ENCODE measurements around the gene C7orf57.
A peak's percentile ranks its signal among the peaks of the same experiment; 100 is the strongest.
"Not testable (repeated sequence)": the region's sequence is repeated elsewhere in the genome, so short reads cannot be mapped to it uniquely, and the experiment has no call there.

Gene C7orf57

GRCh38 chr7:48035301-48035966 is at the start of gene C7orf57:
Gene C7orf57 (plus strand): TSS chr7:48035543. CDS start chr7:48036309, 766 bp downstream.
- DNase-seq (ENCODE audit: low read depth, low spot score): peak; percentile 83
- in situ Hi-C loops (cut with HindIII; ENCODE audit: low sequenced_read_pairs): no loop called here
- peak within 1 kb of the TSS; percentile 53 for H3K4me3 ChIP-seq (ENCODE audit: low read depth, low read length)
- TF ChIP-seq CTCF (IDR thresholded peaks at IDR 0.05; ENCODE audit: low read depth, low read length): peak; percentile 22

GRCh38 chr7:47988496-47989386 is 46.6 kb upstream of the C7orf57 start:
- in situ Hi-C loops (cut with HindIII; ENCODE audit: low sequenced_read_pairs): no loop called here
- H3K4me3 ChIP-seq (ENCODE audit: low read depth, low read length): no peak overlapping the region
- peak; percentile 58 for TF ChIP-seq CTCF (IDR thresholded peaks at IDR 0.05; ENCODE audit: low read depth, low read length)
- DNase-seq (ENCODE audit: low read depth, low spot score): peak; percentile 16

GRCh38 chr7:47989607-47990400 is 45.5 kb upstream of the C7orf57 start:
- DNase-seq (ENCODE audit: low read depth, low spot score); H3K4me3 ChIP-seq (ENCODE audit: low read depth, low read length); in situ Hi-C loops (cut with HindIII; ENCODE audit: low sequenced_read_pairs): not testable (repeated sequence)

GRCh38 chr7:47990592-47990991 is 44.8 kb upstream of the C7orf57 start:
- no peak overlapping the region for H3K4me3 ChIP-seq (ENCODE audit: low read depth, low read length)
- DNase-seq (ENCODE audit: low read depth, low spot score): no peak
- in situ Hi-C loops (cut with HindIII; ENCODE audit: low sequenced_read_pairs): no loop called here
- no peak for TF ChIP-seq CTCF (IDR thresholded peaks at IDR 0.05; ENCODE audit: low read depth, low read length)

GRCh38 chr7:47991270-47991669 is 44.1 kb upstream of the C7orf57 start:
- no peak overlapping the region for H3K4me3 ChIP-seq (ENCODE audit: low read depth, low read length)
- in situ Hi-C loops (cut with HindIII; ENCODE audit: low sequenced_read_pairs): no loop called here
- TF ChIP-seq CTCF (IDR thresholded peaks at IDR 0.05; ENCODE audit: low read depth, low read length): no peak
- DNase-seq (ENCODE audit: low read depth, low spot score): no peak

- in situ Hi-C loops (cut with HindIII; ENCODE audit: low sequenced_read_pairs): no loop called here
- peak; percentile 83 for TF ChIP-seq CTCF (IDR thresholded peaks at IDR 0.05; ENCODE audit: low read depth, low read length)
- peak overlapping the region; percentile 44 for H3K4me3 ChIP-seq (ENCODE audit: low read depth, low read length)
- peak; percentile 77 for DNase-seq (ENCODE audit: low read depth, low spot score)
Observed at GRCh38 chr7:47991741-47992311, 43.5 kb upstream of the C7orf57 start.

All from astrocyte of the spinal cord (primary cell).